Activated CD8-positive, alpha-beta memory T cell treated with anti-CD3 and anti-CD28 coated beads, Interleukin-2, amount 50 U/mL, for 48 hours (primary cell): ENCODE measurements around the gene GNAT2.
"Not testable (repeated sequence)": the region's sequence is repeated elsewhere in the genome, so short reads cannot be mapped to it uniquely, and the experiment has no call there.

ENCODE experiments used
- DNase-seq: peaks from one replicate; pipeline ENCODE4 v3.0.0-alpha.2; 2020

GNAT2 gene

GRCh38 chr1:109619576-109620400 lies at the start of gene GNAT2, which contains the start of gene AMPD2:
GNAT2 (minus strand) TSS chr1:109619616; CDS start chr1:109612870, 6,746 bp downstream.
AMPD2 (plus strand) TSS chr1:109619837; CDS start chr1:109621176, 1,339 bp downstream.
- peak; percentile 90 for DNase-seq

- DNase-seq: no peak
These were observed 48.8 kb upstream of the GNAT2 start for GRCh38 chr1:109668123-109668775.

GRCh38 chr1:109667452-109668122 lies 48.2 kb upstream of the GNAT2 start, which contains the start of gene GSTM2:
GSTM2 (plus strand) TSS chr1:109668057; CDS start chr1:109668116, 59 bp downstream.
- peak; percentile 87 for DNase-seq

GRCh38 chr1:109664671-109665070 lies 45.3 kb upstream of the GNAT2 start:
- no peak for DNase-seq

GRCh38 chr1:109661391-109661790 lies 42.0 kb upstream of the GNAT2 start:
- no peak for DNase-seq

- not testable (repeated sequence) for DNase-seq
These were observed 41.2 kb upstream of the GNAT2 start for GRCh38 chr1:109660691-109661026.

- DNase-seq: no peak
These were observed 40.7 kb upstream of the GNAT2 start for GRCh38 chr1:109659997-109660690.

- no peak for DNase-seq
These were observed 39.7 kb upstream of the GNAT2 start for GRCh38 chr1:109659145-109659544.

- no peak for DNase-seq
These were observed 39.2 kb upstream of the GNAT2 start for GRCh38 chr1:109658533-109659042.

- no peak for DNase-seq
These were observed 38.6 kb upstream of the GNAT2 start for GRCh38 chr1:109657970-109658369.

GRCh38 chr1:109657395-109657794 lies 38.0 kb upstream of the GNAT2 start:
- DNase-seq: no peak

GRCh38 chr1:109655615-109656519 lies 36.5 kb upstream of the GNAT2 start, which contains the start of gene GSTM4:
GSTM4 (plus strand) TSS chr1:109656099; CDS start chr1:109656390, 291 bp downstream.
- peak; percentile 87 for DNase-seq

GRCh38 chr1:109654519-109654918 lies 35.1 kb upstream of the GNAT2 start:
- DNase-seq: no peak

- DNase-seq: no peak
These were observed 33.9 kb upstream of the GNAT2 start for GRCh38 chr1:109653306-109653705.

GRCh38 chr1:109652402-109652801 lies 33.0 kb upstream of the GNAT2 start:
- DNase-seq: no peak

GRCh38 chr1:109650609-109651008 lies 31.2 kb upstream of the GNAT2 start:
- no peak for DNase-seq

GRCh38 chr1:109649491-109649914 lies 30.1 kb upstream of the GNAT2 start:
- DNase-seq: no peak

GRCh38 chr1:109644670-109645069 lies 25.3 kb upstream of the GNAT2 start:
- DNase-seq: no peak

GRCh38 chr1:109643385-109644230 lies 24.2 kb upstream of the GNAT2 start:
- peak; percentile 96 for DNase-seq

- DNase-seq: no peak
These were observed 23.2 kb upstream of the GNAT2 start for GRCh38 chr1:109642626-109643025.
